ENCODE results near the gene SCN4B.

Gene SCN4B

GRCh38 chr11:118175031-118175992, 22.7 kb upstream of the SCN4B start:
- in situ Hi-C loops (cut with HindIII; ENCODE audit: low sequenced_read_pairs): no loop called here

GRCh38 chr11:118174006-118174567, 21.5 kb upstream of the SCN4B start:
- in situ Hi-C loops (cut with HindIII; ENCODE audit: low sequenced_read_pairs): loop anchor here (5.0 kb wide), 3 partner anchors 37 to 83 kb away; no protein-coding TSS in a partner anchor

- in situ Hi-C loops (cut with HindIII; ENCODE audit: low sequenced_read_pairs): loop anchor here (5.0 kb wide), 3 partner anchors 35 to 85 kb away; no protein-coding TSS in a partner anchor
These were observed 19.7 kb upstream of the SCN4B start for GRCh38 chr11:118172356-118172755.

- in situ Hi-C loops (cut with HindIII; ENCODE audit: low sequenced_read_pairs): loop anchor here (5.0 kb wide), 3 partner anchors 34 to 86 kb away; no protein-coding TSS in a partner anchor
These were observed 18.8 kb upstream of the SCN4B start for GRCh38 chr11:118171269-118172062.

- in situ Hi-C loops (cut with HindIII; ENCODE audit: low sequenced_read_pairs): loop anchor here (5.0 kb wide), 3 partner anchors 34 to 86 kb away; no protein-coding TSS in a partner anchor
These were observed 18.3 kb upstream of the SCN4B start for GRCh38 chr11:118170882-118171268.

GRCh38 chr11:118170231-118170630, 17.6 kb upstream of the SCN4B start:
- in situ Hi-C loops (cut with HindIII; ENCODE audit: low sequenced_read_pairs): loop anchor here (5.0 kb wide), 3 partner anchors 33 to 87 kb away; no protein-coding TSS in a partner anchor

- in situ Hi-C loops (cut with HindIII; ENCODE audit: low sequenced_read_pairs): loop anchor here (5.0 kb wide), 3 partner anchors 32 to 88 kb away; no protein-coding TSS in a partner anchor
These were observed 16.9 kb upstream of the SCN4B start for GRCh38 chr11:118169300-118170140.

- in situ Hi-C loops (cut with HindIII; ENCODE audit: low sequenced_read_pairs): no loop called here
These were observed 16.1 kb upstream of the SCN4B start for GRCh38 chr11:118168751-118169150.

GRCh38 chr11:118168316-118168715, 15.7 kb upstream of the SCN4B start:
- in situ Hi-C loops (cut with HindIII; ENCODE audit: low sequenced_read_pairs): no loop called here

GRCh38 chr11:118167906-118168305, 15.3 kb upstream of the SCN4B start:
- in situ Hi-C loops (cut with HindIII; ENCODE audit: low sequenced_read_pairs): no loop called here

- in situ Hi-C loops (cut with HindIII; ENCODE audit: low sequenced_read_pairs): no loop called here
These were observed 14.6 kb upstream of the SCN4B start for GRCh38 chr11:118167253-118167652.

GRCh38 chr11:118166641-118167040, 14.0 kb upstream of the SCN4B start:
- in situ Hi-C loops (cut with HindIII; ENCODE audit: low sequenced_read_pairs): no loop called here

GRCh38 chr11:118164885-118165284, 12.3 kb upstream of the SCN4B start:
- in situ Hi-C loops (cut with HindIII; ENCODE audit: low sequenced_read_pairs): no loop called here

GRCh38 chr11:118163494-118163893, 10.9 kb upstream of the SCN4B start:
- in situ Hi-C loops (cut with HindIII; ENCODE audit: low sequenced_read_pairs): no loop called here

- in situ Hi-C loops (cut with HindIII; ENCODE audit: low sequenced_read_pairs): no loop called here
These were observed 10.2 kb upstream of the SCN4B start for GRCh38 chr11:118162846-118163245.

- in situ Hi-C loops (cut with HindIII; ENCODE audit: low sequenced_read_pairs): no loop called here
These were observed 9.2 kb upstream of the SCN4B start for GRCh38 chr11:118161786-118162185.

- in situ Hi-C loops (cut with HindIII; ENCODE audit: low sequenced_read_pairs): no loop called here
These were observed 4.7 kb upstream of the SCN4B start for GRCh38 chr11:118157186-118157895.

- in situ Hi-C loops (cut with HindIII; ENCODE audit: low sequenced_read_pairs): no loop called here
These were observed 4.0 kb upstream of the SCN4B start for GRCh38 chr11:118156531-118157185.

Measured in endothelial cell of hepatic sinusoid (primary cell).